GM19324 (cell line): ENCODE data around the gene STT3B.

Source experiments
- ATAC-seq: cut with Tn5 transposase; IDR thresholded peaks from one replicate; pipeline ENCODE4 v1.9.1; 2021; ENCODE audit warnings: mild to moderate bottlenecking, moderate library complexity; ENCODE audit not compliant: unreplicated experiment, low FRiP score

Gene STT3B

DNA sequence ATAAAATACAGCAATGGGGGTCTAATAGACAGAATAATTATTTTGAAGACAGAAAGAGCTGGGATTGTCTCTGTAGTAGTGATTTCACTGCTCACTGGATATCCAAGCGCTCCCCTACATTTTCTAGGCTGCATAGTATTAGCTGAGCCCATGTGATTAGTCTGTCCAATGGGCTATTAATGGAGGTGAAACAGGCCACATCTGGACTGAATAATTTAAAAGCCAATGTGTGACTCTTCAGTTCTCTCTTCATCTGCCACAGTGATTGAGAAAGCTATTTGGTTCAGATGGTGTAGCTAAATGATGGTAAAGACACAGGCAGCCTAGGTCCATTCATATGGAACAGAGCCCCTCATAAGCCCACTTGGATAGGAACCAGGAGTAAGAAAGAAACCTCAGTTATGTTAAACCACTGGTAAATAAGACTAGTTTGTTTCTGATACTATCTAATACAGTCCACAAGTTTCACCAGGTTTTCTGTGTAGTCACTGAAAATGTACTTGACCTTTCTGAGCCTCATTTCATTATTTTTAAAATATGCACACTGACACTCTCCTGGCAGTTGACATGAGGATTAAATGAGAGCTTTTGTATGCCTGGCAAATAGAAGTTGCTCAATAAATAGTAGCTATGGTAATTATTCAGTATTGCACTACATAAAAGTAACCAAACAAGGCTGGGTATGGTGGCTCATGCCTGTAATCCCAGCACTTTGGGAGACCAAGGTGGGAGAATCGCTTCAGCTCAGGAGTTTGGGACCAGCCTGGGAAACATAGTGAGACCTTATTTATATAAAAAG lies 17.0 kb upstream of the STT3B start:
- ATAC-seq = no peak

GRCh38 chr3:31516757-31517156 lies 16.0 kb upstream of the STT3B start:
- no peak for ATAC-seq

- no peak for ATAC-seq
These were observed 11.3 kb upstream of the STT3B start for GRCh38 chr3:31521468-31521867.

DNA sequence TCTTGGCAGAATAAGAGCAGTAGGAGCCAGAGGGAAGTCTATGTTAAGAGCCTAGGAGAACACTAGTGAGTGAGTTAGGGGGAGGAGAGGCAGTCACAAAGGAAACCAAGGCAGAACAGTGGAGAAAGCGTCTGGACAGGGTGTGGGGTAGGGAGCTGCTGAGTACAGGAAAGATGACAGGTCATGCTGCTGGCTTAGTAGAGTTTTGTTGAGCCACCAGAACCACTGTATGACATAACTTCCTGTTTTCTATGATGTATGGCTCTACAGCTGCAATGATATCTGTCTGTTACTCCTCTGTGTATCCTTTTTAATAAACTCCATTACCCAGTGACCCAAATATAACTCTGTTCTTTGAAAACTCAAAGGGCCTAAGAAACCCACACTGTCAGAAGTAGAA lies 10.6 kb upstream of the STT3B start:
- no peak for ATAC-seq

DNA sequence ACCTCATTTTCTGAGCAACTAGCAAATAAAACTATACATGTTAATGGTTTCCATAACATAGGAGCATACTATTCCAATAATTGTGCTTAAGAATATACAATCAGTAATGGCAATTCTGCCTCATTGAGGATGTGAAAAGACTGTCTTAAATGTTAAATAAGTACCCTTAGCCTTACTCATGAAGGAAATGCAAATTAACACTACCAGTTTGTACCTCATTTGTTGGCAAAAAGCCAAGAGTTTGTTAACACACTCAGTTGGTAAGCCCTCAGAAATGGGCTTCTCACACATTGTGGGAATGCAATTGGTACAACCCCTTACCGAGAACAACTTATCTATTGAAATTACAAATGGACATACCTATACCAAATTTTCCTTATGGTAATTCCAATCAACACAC lies 9.2 kb upstream of the STT3B start:
- no peak for ATAC-seq

- no peak for ATAC-seq
These were observed 7.2 kb upstream of the STT3B start for GRCh38 chr3:31525532-31525931.

DNA sequence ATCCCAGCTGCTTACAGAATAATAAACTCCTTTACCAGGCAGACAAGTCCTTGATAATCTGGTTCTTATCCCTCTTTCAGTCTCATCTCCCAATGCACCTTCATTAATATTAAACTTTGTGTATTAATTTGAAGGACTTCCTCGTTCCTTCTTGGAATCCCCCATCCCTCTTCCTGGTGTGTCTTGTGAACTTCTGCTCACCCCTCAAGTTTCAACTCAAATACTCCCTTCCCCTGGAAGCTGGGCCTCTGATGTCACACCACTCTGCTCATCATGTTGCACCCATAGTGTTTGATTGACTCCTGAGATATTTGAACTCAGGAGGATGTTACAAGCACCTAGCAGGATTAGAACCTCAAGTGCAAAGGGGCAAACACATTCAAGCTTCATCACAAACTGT lies 3.3 kb upstream of the STT3B start:
- no peak for ATAC-seq

DNA sequence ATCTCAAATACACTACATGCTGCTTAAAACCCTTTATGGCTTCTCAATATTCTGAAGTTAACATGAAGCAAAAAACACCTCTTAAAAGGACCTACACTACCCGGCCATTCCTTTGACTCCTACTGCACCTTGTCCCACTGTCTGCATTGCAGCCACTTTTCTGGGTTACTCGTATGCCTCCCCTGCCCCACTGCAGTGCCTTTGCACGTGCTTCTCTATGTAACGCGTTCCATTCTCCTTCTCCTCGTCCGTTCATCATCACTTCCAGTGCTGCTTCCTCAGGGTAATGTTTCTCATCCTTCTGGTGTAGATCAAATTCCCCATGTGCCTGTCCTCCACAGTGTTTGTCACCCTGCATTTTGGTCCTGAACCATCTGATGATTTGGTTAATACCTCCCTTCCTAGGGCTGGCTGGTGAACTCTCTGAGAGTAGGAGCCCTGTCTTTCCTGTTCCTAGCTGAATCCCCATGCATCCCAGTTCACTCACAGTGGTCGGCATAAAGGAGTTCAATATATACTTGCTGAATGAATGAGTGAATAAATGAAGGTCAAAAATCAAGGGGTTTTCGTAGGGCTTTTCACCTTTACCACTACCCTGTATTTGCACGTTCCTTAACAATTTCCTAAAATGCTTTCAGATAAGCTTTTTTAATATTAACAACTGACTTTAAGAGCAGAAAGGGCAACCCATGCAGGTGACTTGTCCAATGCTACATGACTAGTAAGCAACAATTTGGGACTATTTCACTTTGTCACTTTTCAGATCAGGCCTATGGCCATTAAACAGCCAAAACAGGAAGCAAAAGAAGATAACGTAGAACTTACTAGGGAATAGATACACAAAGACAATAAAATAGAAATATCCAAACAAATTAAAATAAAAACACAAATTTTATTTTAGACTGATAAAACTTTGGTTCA lies 2.4 kb upstream of the STT3B start:
- no peak for ATAC-seq

DNA sequence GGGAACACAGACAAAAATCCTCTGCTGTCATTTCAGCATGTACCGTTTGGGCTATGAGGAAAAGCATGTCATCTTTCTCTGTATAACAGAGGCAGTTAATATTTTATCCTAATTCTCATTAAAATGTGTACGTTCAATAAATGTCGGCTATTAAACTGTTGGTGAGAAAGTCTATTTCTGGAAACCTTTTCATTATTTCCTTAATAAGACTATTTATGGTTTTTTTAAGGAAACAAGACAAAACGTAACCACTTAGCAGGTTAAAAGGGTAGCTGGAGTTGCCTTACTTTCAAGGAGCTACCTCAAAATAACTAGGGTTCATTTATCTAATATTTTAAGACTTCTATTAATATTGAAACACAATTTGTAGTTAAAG lies 1.8 kb upstream of the STT3B start:
- ATAC-seq = no peak

DNA sequence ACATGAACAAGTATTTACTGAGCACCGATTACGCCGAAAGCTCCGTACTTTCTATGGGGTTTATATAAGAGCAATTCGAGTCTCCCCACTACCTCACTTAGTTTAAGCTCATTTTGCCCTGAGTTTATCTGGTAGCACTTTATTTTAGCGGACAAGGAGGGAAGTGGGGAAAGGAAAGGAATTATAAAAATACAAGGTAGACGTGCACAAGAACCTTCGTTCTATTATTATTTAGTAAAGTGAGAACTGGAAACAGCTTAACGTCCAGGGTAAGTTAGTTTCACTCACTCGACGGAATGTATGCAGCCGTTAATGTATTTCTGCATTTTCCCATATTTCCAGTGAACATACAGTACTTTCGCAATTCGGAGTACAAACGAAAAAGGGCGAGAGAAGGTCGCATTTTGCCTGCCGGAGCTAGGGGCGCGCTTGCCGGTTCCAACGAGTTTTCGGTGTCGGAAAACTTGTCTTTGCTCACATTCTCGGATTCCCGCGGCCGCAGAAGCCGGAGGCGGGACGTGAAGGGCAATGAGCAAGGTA lies 1.2 kb upstream of the STT3B start:
- ATAC-seq = no peak

GRCh38 chr3:31531992-31532586 lies 636 bp upstream of the STT3B start:
- ATAC-seq = peak; percentile 91

DNA sequence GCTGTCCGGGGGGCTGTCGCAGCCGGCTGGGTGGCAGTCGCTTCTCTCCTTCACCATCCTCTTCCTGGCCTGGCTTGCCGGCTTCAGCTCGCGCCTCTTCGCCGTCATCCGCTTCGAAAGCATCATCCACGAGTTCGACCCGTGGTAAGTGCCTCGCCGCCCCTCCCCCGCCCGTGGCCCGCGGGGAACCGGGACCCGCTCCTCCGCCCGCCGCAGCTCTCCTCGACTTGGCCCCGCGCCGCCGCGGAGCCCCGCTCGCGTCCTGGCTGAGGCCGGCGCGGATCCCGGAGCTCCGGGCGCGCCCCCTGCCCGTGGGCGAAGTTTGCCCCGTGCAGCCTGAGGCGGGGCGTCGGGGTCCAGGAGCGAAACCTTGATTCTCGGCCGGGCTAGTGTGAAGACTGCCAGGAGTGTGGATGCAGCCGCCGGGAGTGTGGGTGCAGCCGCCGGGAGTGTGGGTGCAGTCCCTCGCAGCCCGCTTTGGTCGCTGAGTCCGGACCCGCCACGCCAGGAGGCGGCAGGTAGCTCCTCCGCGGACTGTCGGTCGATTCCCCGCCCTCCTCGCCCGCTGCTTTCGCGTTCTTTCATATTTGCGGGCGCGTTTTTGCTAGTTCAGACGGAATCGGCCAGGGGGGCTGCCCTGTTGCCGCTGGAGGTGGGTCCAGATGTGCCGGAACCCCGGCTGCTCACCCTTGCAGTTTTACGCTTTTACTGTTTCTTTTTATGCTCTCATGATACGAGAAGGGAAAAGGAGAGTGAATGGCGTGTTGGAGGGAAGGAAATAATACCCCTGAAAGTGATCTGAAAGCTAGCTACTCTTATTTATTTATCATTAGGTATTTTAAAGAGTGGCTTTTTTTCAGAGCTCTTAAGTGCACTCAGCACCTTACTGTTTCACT lies 692 bp downstream of the STT3B start:
- peak; percentile 4 for ATAC-seq

GRCh38 chr3:31534065-31534425 lies 1.3 kb downstream of the STT3B start:
- ATAC-seq = no peak

DNA sequence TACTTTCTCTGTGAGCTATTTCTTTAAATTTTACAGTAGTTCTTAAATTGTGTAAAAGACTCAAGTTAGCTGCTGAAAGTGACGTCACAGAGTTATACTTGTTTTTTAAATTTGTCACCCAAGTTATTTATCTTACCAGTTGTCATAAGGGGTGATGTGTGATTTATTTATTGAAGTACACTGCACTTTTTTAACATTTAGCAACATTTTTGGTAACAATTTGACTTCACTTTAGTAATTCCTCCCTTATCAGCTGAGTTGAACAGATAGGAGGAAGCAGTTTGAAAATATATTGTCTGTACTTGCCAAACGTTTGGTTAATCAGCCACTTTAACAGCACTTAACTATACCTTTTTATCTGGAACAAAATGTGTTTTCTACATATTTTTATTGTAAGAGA lies 3.8 kb downstream of the STT3B start:
- ATAC-seq = no peak

GRCh38 chr3:31538801-31539200 lies 6.1 kb downstream of the STT3B start:
- no peak for ATAC-seq

DNA sequence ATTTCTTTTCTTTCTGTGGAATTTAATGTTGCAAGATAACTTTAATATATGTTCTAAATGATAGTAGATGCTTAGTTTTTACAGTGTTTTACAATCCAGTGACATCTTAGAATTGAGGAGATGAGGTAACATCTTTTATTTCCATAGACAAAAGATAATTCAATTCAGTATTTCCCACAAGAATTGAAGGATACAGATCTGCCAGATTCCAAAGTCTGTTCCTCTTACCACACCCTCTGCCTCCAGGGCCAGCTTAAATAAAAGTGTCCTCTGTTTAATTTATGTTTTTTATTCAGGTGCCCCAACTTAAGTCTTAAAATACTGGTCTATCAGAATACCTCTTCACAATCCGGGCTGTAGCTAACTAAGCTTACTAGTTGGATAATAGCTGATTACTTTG lies 6.5 kb downstream of the STT3B start:
- ATAC-seq = no peak

DNA sequence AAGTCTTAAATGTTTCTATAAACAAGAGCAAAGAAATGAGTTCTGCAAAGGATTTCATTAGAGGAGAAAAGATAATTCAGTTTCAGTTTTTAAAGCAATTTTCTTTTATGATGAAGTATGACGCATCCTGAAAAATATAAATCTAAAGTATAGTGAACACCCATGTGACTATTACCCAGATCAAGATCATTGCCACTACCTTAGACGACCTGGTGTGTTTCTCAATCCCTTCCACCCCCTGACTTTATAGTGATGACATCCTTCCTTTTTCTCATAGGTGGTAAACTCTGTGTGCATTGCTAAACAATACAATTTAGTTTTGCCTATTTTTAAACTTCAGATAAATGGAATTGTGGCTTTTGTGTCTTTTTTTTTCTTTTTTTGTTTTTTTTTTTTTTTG lies 8.4 kb downstream of the STT3B start:
- no peak for ATAC-seq

- no peak for ATAC-seq
These were observed 9.5 kb downstream of the STT3B start for GRCh38 chr3:31542246-31542645.

DNA sequence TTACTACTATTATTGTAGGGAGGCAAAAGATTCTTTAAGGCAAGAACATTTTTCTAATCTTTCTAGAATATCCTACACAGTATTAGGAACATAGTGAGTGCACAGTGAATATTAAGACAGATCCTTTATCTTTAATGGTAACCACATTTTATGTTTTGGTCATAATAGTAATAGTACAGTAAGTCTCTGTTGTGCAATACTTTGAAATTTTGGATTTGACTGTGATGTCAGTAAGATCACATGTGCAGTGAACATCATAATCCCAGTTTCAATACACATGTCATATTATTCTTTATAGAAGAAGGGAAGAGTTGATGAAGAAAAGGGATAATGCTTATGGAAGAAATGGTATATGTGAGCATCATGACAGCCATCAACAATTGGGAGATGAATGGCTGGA lies 10.7 kb downstream of the STT3B start:
- no peak for ATAC-seq

DNA sequence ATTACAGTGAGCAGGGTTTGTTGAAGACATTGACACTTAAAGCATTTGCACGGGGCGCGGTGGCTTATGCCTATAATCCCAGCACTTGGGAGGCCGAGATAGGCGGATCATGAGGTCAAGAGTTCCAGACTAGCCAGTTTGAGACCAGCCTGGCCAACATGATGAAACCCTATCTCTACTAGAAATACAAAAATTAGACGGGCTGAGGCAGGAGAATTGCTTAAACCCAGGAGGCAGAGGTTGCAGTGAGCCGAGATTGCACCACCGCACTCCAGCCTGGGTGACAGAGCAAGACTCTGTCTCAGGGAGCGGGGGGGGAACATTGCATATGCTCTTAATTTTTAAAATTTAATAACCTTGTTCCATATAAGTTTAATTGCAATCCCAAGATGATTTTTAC lies 11.9 kb downstream of the STT3B start:
- ATAC-seq = no peak
